Occipital lobe (tissue), 2 donors: ENCODE measurements around the gene PSKH1. TPM values are rescaled to one million over a fixed set of nuclear protein-coding genes. Genes with fewer than 3 reads are reported as not detected.

Experiments
- DNase-seq: peaks from one replicate; lab custom pipeline; 2025; lab: John Stamatoyannopoulos, UW
- total RNA-seq: library from RNA; depleted of rRNA; stranded (reverse); fragments of >200 nt; gene quantifications from one replicate; pipeline ENCODE4 v1.2.3, GENCODE V29; 2014

PSKH1 gene
- total RNA-seq, 1 donor from 2014 or later = 5.1 TPM

GRCh38 chr16:67939507-67940445 is 46.7 kb downstream of the PSKH1 start:
- no peak for DNase-seq

DNA sequence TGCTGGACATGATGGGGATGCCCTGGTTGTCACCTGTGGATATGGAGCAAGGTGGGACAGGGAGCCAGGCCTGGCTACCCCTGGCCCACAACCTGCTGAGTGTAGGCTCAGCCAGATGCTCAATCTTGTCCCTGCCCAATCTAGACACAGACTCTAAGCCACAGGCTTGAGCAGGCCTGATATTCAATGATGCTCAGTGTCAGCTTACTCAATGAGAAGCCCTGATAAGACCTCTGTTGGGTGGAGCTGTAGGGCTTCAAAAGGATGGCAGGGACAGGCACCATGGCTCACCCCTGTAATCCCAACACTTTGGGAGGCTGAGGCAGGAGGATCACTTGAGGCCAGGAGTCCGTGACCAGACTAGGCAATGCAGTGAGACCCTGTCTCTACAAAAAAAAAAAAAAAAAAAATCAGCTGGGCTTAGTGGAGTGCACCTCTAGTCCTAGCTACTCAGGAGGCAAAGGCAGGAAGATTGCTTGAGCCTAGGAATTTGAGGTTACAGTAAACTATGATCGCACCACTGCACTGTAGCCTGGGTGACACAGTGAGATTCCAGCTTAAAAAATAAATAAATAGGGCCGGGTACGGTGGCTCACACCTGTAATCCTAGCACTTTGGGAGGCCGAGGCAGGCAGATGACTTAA is 47.5 kb downstream of the PSKH1 start:
- no peak for DNase-seq

GRCh38 chr16:67941469-67942199 is 48.6 kb downstream of the PSKH1 start:
- no peak for DNase-seq

DNA sequence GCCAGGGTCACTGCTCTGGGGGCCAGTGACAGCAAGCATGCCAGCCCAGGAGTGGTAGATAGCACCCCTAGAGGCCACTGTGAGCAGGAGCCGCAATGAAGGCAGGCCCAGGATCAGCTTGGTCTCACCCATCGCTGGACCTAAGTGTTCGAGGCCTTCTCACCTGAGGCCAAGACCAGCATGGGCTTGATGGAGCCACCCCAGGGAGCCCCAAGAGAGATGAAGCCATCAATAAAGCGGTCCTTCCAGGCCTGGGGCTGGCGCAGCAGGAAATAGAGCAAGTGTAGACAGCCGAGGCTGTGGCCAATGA is 49.1 kb downstream of the PSKH1 start:
- DNase-seq = no peak

DNA sequence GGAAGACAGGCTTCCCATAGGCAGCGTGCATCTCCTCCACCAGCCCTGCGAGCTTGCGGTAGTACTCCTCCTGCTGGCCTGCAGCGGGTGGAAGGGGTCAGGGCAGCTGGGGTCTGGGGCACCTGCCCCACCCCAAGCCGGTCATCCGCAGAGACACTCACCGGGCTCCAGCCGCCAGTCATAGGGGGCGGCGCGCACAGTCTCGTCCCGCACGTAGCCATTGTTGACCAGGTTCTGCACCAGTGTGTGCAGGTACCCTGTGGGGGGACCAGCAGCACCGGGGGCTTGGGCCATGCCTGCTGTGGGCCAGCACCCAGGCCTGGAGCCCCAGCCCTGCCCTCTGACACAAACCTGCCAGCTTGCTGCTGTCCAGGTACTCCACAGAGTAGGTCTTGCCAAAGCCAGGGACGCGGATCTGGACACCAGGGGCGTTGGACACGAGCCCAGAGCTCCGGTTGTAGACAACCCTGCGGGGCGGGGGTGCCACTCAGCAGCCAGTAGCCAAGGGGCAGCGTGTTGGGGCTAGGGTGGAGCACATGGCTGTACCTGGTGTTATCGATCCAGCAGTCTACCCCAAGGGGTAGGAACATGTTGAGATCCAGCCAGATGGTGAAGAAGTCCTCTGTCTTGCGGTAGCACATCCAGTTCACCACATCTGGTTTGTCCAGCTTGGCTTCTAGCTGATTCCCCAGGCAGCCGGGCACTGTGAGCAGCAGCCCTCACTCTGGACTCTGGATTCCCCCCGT is 49.6 kb downstream of the PSKH1 start:
- no peak for DNase-seq

GRCh38 chr16:67943256-67943618 is 50.2 kb downstream of the PSKH1 start:
- DNase-seq = no peak

- DNase-seq = peak; percentile 75
Measured at GRCh38 chr16:67943619-67944504, 50.8 kb downstream of the PSKH1 start, which contains the start of gene LCAT. Gene LCAT, minus strand, starts transcription at chr16:67944120. Its CDS starts 19 bp downstream, at chr16:67944101.

- DNase-seq = no peak
Measured at GRCh38 chr16:67944690-67945391, 51.8 kb downstream of the PSKH1 start.

DNA sequence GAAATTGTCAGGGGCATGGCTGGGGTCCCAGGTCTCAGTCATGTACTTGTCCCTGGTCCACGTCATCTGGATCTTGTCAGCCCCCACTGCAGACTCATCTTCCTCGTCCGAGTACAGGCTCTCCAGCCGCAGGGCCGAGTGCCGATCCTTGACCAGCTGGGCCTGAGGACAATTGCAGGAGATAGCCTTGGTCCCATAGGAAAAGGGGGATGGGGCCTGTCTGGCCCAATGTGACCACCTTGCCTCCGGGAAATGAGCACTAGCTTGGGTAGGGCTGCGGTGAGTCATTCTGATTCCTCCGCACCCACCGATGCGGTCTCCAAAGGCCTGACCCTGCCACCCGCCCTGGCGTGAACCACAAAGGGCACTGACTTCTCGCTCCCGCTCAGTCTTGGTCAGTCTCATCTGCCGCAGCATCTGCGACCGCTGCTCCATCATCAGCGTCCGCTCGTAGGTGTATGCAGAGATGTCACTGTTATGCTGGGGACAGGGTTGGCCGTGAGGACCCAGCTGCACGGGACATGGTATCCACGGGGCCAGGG is 52.4 kb downstream of the PSKH1 start:
- no peak for DNase-seq

DNA sequence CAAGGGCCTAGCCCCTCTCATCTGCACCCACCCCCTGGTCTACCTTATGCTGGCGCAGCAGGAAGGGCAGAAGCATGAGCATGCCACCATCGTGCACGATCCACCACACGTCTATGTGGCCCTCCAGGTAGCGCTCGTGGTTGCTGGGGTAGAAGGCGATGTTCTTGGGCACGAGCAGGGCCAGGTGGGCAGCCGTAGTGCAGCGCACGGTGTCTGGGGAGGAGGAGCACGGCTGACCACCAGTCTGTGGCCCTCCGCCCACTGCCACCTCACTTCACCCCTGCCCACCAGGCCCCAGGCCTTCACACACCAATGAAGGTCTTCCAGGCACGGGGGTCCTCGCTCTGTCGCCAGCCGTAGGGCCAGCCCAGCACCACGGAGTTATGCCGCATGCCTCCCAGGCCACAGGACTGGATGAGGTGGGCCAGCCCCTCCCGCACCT is 53.1 kb downstream of the PSKH1 start:
- DNase-seq = no peak

DNA sequence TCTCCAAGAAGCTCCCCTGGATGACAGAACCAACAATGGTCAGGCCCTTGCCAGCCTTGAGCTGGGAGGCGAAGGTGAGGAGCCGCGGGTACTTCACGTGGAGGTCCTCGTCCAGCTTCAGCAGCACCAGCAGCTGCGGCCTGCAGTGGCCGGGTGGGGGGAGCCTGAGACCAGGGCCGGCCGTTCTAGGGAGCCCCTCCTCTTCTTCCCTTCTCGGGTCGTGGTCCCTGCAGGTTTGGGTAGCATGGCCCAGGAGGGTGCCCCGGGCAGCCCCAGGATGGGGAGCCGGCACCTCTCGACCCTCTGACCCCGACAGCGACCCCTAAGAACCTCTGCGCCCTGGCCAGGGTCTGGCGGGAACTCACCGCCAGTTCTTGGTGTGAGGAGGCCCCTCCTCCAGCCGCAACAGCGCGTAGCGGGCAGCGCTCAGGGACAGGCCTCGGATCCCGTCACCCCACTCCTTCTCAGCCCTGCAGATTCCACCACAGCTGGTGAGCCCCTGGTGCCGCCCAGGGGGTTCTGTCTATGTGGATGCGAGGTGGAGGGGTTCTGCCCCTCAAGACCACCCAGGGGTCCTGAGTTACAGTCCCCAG is 54.0 kb downstream of the PSKH1 start:
- no peak for DNase-seq

- no peak for DNase-seq
Measured at GRCh38 chr16:67948015-67948414, 55.0 kb downstream of the PSKH1 start.

- DNase-seq = no peak
Measured at GRCh38 chr16:67949645-67950044, 56.6 kb downstream of the PSKH1 start.

DNA sequence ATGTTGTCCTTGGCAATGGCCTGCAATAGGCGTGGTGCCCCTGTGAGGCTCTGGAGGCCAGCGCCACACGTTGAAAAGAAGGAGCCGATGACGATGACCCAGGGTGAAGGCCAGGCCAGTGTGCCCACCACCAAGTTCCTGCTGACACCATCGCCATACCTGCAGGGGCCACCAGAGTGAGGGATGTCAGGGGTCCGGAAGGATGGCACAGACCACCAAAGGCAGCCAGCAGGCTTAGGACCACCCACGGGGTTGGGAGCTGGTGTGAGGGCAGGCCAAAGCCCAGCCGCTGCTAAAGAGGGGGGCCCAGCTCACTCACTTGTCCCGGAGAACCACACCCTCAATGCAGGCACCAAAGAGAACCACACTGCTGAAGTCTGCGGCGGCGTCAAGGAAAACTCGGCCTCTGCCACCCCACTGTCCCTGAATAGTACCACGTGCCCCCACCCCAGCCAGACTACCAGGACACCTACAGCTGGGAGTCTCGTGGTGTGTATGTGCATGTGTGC is 57.3 kb downstream of the PSKH1 start:
- DNase-seq = no peak

DNA sequence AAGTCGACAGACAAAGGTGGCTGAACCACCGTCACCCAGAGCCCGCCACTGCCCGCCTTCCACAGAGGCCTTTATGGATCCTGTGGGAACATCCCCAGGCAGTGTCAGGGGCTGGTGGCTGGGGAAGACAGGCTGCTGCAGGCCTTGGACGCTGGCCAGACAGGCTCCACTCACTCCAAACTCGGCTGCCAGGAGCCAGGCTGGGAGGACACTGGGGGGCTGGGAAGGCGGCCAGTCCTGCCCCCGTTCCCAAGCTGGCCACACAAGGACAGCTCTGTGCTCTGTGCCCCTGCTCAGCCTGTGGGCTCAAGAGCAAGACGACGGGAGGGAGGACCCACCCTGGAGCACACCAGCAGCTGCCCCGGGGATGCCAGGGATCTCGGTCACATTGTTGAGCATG is 58.4 kb downstream of the PSKH1 start:
- DNase-seq = peak; percentile 77

DNA sequence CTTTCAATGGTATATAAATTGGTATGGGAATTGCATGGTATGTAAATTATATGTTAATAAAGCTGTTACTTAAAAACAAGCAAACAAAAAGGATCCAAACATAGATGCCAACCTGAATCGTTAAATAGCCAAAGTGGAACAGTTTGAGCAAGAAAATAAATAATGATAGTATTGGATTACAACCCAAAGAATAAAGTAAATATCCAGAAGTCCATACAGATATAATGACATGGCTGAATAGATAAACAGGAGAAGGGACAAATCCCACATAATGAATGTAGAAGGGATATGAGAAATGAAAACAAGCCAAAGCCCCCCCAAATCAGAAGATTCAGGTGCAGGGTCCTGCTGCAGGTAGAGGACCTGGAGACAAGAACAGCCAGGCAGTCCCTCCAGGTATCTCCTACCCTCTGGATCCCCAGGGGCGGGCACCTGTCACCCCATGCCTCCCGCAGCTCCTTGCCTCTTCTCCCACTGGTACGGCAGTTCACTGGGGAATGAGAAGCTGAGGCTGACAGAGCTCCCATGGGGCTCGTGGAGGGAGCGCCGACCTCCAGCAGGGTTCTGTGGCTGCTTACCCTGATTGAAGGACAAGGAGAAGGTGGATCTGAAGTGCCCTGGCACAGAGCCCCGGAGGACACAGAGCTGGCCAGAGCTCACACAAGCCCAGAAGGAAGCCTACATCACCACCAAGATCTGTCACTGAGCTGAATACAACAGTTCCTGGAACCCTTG is 60.8 kb downstream of the PSKH1 start:
- DNase-seq = no peak

DNA sequence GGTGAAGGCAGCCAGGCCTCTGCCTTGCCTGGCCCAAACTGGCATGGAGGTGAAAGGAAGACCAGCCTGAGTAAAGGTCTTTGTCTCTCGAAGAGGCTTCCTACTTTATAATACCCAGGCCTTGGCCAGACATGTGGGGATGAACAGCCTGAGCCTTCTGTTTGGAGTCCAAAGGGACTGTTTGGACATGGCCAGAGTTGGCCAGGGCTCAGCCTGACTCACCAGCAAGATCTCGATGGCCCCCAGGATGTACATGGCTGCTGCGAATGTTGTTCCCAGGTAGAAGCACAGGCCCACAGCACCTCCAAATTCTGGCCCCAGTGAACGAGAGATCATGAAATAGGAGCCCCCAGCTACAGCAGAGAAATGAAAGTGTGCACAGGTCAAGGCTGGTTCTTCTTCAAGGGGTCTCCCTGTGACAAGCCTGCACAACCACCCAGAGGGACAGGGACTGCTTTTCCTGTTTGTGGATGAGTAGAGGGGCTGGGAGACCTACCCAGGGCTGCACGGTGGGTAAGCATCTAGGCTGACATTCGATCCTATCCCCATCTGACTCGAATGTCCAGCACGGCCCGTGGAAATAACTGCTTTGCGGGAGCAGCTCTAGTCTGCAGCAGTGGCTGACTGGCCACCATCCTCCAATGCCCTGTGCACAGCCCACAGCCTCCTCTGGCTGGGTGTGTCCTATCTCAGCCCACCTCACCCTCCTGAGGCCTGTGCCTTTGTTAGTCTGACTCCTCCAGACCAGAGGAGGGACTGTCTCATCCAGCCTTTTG is 61.6 kb downstream of the PSKH1 start:
- DNase-seq = no peak
